BLaER1 (cell line): ENCODE data around the gene ABHD14A.

ENCODE experiments used
- H3K27ac ChIP-seq: shearing (Covaris generic); formaldehyde crosslinking; 2 replicates; pipeline ENCODE4 v1.8.1; 2022
- H3K27me3 ChIP-seq: shearing (Covaris generic); formaldehyde crosslinking; 2 replicates; pipeline ENCODE4 v1.8.1; 2022
- H3K36me3 ChIP-seq: shearing (Covaris generic); formaldehyde crosslinking; 2 replicates; pipeline ENCODE4 v1.8.1; 2022
- H3K4me1 ChIP-seq: shearing (Covaris generic); formaldehyde crosslinking; 2 replicates; pipeline ENCODE4 v1.8.1; 2022
- H3K4me2 ChIP-seq: shearing (Covaris generic); formaldehyde crosslinking; 2 replicates; pipeline ENCODE4 v1.8.1; 2022
- H3K4me3 ChIP-seq: shearing (Covaris generic); formaldehyde crosslinking; 2 replicates; pipeline ENCODE4 v1.8.1; 2022
- H3K9ac ChIP-seq: shearing (Covaris generic); formaldehyde crosslinking; 2 replicates; pipeline ENCODE4 v1.8.1; 2022
- H3K9me3 ChIP-seq: shearing (Covaris generic); formaldehyde crosslinking; 2 replicates; pipeline ENCODE4 v1.8.1; 2022
- H4K20me1 ChIP-seq: shearing (Covaris generic); formaldehyde crosslinking; 2 replicates; pipeline ENCODE4 v1.8.1; 2022
- Cebpa-rat ChIP-seq: shearing (Covaris generic); IDR thresholded peaks from 2 replicates; pipeline ENCODE4 v1.8.1; 2022

Gene ABHD14A

GRCh38 chr3:52012699-52013098 lies 37.8 kb downstream of the ABHD14A start:
- Histone ChIP-seq H3K9me3 (no peaks in the 10 kb centered on the region), H3K4me3 (no peak overlapping the region)

GRCh38 chr3:52013802-52014598 lies 39.1 kb downstream of the ABHD14A start:
- H4K20me1 ChIP-seq = no peaks in the 10 kb centered on the region
- no peaks in the 10 kb centered on the region for H3K36me3 ChIP-seq
- H3K9ac ChIP-seq = no peak overlapping the region
- H3K9me3 ChIP-seq = no peaks in the 10 kb centered on the region
- H3K27ac ChIP-seq = no peak overlapping the region
- TF ChIP-seq Cebpa-rat = no peak
- H3K27me3 ChIP-seq = no peaks in the 10 kb centered on the region
- peaks cover 64% of the 10 kb centered on the region for H3K4me1 ChIP-seq
- no peak overlapping the region for H3K4me3 ChIP-seq
- peak overlapping the region; percentile 93 for H3K4me2 ChIP-seq

More at GRCh38 chr3:52012699-52013098, 37.8 kb downstream of the ABHD14A start:
- no peak overlapping the region for H3K27ac ChIP-seq
- H4K20me1 ChIP-seq = no peaks in the 10 kb centered on the region
- H3K4me2 ChIP-seq = 0 out of 2 replicates have a peak overlapping the region, but pooled peaks have one; percentile 11
- no peak for TF ChIP-seq Cebpa-rat
- no peaks in the 10 kb centered on the region for H3K36me3 ChIP-seq
- no peak overlapping the region for H3K9ac ChIP-seq
- H3K27me3 ChIP-seq = no peaks in the 10 kb centered on the region
- H3K4me1 ChIP-seq = peaks cover 51% of the 10 kb centered on the region

GRCh38 chr3:52014613-52015012 lies 39.7 kb downstream of the ABHD14A start:
- no peaks in the 10 kb centered on the region for H4K20me1 ChIP-seq
- H3K36me3 ChIP-seq = no peaks in the 10 kb centered on the region
- peak overlapping the region; percentile 30; the same call in 1 of the 2 replicates for H3K9ac ChIP-seq
- peak overlapping the region; percentile 49 for H3K27ac ChIP-seq
- H3K4me2 ChIP-seq = peak overlapping the region; percentile 93
- no peak for TF ChIP-seq Cebpa-rat
- H3K4me3 ChIP-seq = no peak overlapping the region
- H3K9me3 ChIP-seq = no peaks in the 10 kb centered on the region
- no peaks in the 10 kb centered on the region for H3K27me3 ChIP-seq
- H3K4me1 ChIP-seq = peaks cover 70% of the 10 kb centered on the region

GRCh38 chr3:52015438-52016228 lies 40.8 kb downstream of the ABHD14A start:
- Histone ChIP-seq H3K9me3 (no peaks in the 10 kb centered on the region), H3K9ac (no peak overlapping the region), H3K27ac (peak overlapping the region; percentile 49), H3K36me3 (no peaks in the 10 kb centered on the region), H3K4me1 (peaks cover 80% of the 10 kb centered on the region), H3K27me3 (no peaks in the 10 kb centered on the region), H3K4me2 (peak overlapping the region; percentile 93), H4K20me1 (no peaks in the 10 kb centered on the region), H3K4me3 (no peak overlapping the region)
- TF ChIP-seq Cebpa-rat = no peak

GRCh38 chr3:52017586-52017985 lies 42.7 kb downstream of the ABHD14A start:
- no peak for TF ChIP-seq Cebpa-rat
- Histone ChIP-seq H4K20me1 (no peaks in the 10 kb centered on the region), H3K36me3 (no peaks in the 10 kb centered on the region), H3K4me3 (no peak overlapping the region), H3K4me1 (peaks cover 98% of the 10 kb centered on the region), H3K27ac (0 out of 2 replicates have a peak overlapping the region, but pooled peaks have one; percentile 47), H3K4me2 (peak overlapping the region; percentile 93), H3K27me3 (no peaks in the 10 kb centered on the region), H3K9me3 (no peaks in the 10 kb centered on the region), H3K9ac (no peak overlapping the region)

GRCh38 chr3:52018319-52019000 lies 43.6 kb downstream of the ABHD14A start:
- TF ChIP-seq Cebpa-rat = no peak
- Histone ChIP-seq H3K4me1 (peaks cover 98% of the 10 kb centered on the region), H3K4me3 (no peak overlapping the region), H3K27me3 (no peaks in the 10 kb centered on the region), H3K36me3 (no peaks in the 10 kb centered on the region), H3K9me3 (no peaks in the 10 kb centered on the region), H3K9ac (peak overlapping the region; percentile 77), H4K20me1 (no peaks in the 10 kb centered on the region), H3K4me2 (peak overlapping the region; percentile 93), H3K27ac (peak overlapping the region; percentile 96)

GRCh38 chr3:52019352-52020080 lies 44.7 kb downstream of the ABHD14A start:
- TF ChIP-seq Cebpa-rat = no peak
- peak overlapping the region; percentile 25; the same call in 1 of the 2 replicates for H3K4me3 ChIP-seq
- peak overlapping the region; percentile 93 for H3K4me2 ChIP-seq
- peak overlapping the region; percentile 77 for H3K9ac ChIP-seq
- no peaks in the 10 kb centered on the region for H4K20me1 ChIP-seq
- H3K4me1 ChIP-seq = peaks cover 100% of the 10 kb centered on the region
- no peaks in the 10 kb centered on the region for H3K27me3 ChIP-seq
- H3K36me3 ChIP-seq = no peaks in the 10 kb centered on the region
- H3K9me3 ChIP-seq = no peaks in the 10 kb centered on the region
- peak overlapping the region; percentile 96 for H3K27ac ChIP-seq

GRCh38 chr3:52020796-52021195 lies 45.9 kb downstream of the ABHD14A start:
- Histone ChIP-seq H4K20me1 (no peaks in the 10 kb centered on the region), H3K27me3 (no peaks in the 10 kb centered on the region), H3K4me3 (no peak overlapping the region), H3K36me3 (no peaks in the 10 kb centered on the region), H3K27ac (peak overlapping the region; percentile 96), H3K4me1 (peaks cover 100% of the 10 kb centered on the region), H3K9ac (peak overlapping the region; percentile 77), H3K4me2 (peak overlapping the region; percentile 93), H3K9me3 (no peaks in the 10 kb centered on the region)
- no peak for TF ChIP-seq Cebpa-rat
